C4-2B (cell line): ENCODE data around the gene EN2.

Experiments used
- ZFX ChIP-seq: fragments of 450-650 bp; IDR thresholded peaks from 2 replicates; pipeline ENCODE4 v1.6.1; 2017
- TF ChIP-seq, protein P1 (sequence below): fragments of 450-650 bp; conservative IDR thresholded peaks from 2 replicates; pipeline ENCODE4 v1.5.1; 2017; ENCODE audit warnings: mild to moderate bottlenecking

DNA sequence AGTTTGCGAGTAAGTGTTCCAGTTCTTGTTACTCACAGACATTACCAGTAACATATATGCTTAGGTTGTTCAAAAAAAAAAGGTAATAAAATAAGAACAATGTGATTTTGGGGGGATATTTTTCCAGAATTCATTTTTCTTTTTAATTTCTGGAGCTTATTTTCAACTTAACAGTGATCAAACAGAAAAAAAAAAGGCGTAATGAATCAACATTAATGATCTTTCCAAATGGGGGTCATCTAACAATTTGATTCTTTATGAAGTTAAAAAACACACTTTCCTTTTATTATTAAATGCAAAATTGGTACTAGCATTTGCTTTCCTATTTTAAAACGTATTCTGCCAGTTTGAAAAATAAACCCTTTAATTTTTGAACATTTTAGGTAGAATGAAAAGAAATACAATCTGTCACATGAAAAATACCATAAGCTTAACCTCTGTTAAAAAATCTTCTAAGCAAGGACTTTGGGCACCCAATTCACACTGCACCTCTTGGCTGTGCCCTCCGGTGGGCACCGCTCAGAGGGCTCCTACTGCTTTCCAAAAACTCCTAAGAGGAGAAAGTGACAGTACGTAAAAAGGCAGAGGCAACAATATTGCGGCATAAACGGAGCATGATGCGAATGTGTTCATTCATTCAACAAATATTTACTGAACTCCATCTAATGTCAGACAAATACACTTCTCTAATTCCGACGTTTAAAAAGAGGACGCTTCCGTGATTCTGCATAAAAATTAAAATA, 55.8 kb downstream of the EN2 start:
- TF ChIP-seq, protein P1, sequence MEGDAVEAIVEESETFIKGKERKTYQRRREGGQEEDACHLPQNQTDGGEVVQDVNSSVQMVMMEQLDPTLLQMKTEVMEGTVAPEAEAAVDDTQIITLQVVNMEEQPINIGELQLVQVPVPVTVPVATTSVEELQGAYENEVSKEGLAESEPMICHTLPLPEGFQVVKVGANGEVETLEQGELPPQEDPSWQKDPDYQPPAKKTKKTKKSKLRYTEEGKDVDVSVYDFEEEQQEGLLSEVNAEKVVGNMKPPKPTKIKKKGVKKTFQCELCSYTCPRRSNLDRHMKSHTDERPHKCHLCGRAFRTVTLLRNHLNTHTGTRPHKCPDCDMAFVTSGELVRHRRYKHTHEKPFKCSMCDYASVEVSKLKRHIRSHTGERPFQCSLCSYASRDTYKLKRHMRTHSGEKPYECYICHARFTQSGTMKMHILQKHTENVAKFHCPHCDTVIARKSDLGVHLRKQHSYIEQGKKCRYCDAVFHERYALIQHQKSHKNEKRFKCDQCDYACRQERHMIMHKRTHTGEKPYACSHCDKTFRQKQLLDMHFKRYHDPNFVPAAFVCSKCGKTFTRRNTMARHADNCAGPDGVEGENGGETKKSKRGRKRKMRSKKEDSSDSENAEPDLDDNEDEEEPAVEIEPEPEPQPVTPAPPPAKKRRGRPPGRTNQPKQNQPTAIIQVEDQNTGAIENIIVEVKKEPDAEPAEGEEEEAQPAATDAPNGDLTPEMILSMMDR: no peak
- TF ChIP-seq ZFX: no peak
